Left lung (tissue), 10 donors: Measurements from ENCODE around the gene USP28. TPM values are rescaled to one million over a fixed set of nuclear protein-coding genes. Genes with fewer than 3 reads are reported as not detected.

ENCODE experiments used
- ATAC-seq: fragments of 200-7000 bp; cut with Tn5 transposase; one replicate; pipeline ENCODE4 v1.9.1; 2020; ENCODE audit warnings: moderate library complexity
- DNase-seq, 4 donors: peaks; one replicate each; pipeline ENCODE4 v3.0.0-alpha.2; 2013 to 2020
- H3K27ac ChIP-seq, 2 donors: fragments of 200-600 bp; sonication (generic) in 1 of 2; one replicate each; pipeline versions ENCODE4 v1.5.0 to v1.8.0; 2020 to 2021
- H3K27me3 ChIP-seq, 2 donors: fragments of 200-600 bp; sonication (generic) in 1 of 2; one replicate each; pipeline versions ENCODE4 v1.5.0 to v1.8.0; 2020 to 2021
- H3K36me3 ChIP-seq, 2 donors: fragments of 200-600 bp; sonication (generic) in 1 of 2; one replicate each; pipeline versions ENCODE4 v1.5.0 to v1.8.0; 2020 to 2021
- H3K4me1 ChIP-seq, 2 donors: fragments of 200-600 bp; one replicate each; pipeline ENCODE4 v1.8.0; 2021
- H3K4me3 ChIP-seq, 2 donors: fragments of 200-600 bp; sonication (generic) in 1 of 2; one replicate each; pipeline versions ENCODE4 v1.5.0 to v1.8.0; 2020 to 2021; ENCODE audit warnings: mild to moderate bottlenecking in 1 of 2
- H3K9me3 ChIP-seq, 2 donors: fragments of 200-600 bp; sonication (generic) in 1 of 2; one replicate each; pipeline versions ENCODE4 v1.5.0 to v1.8.0; 2020 to 2021
- CTCF ChIP-seq, 2 donors: fragments of 200-600 bp; sonication (generic) in 1 of 2; IDR thresholded peaks; one replicate each; pipeline versions ENCODE4 v1.5.0 to v1.8.0; 2021; ENCODE audit warnings: antibody characterized with exemption in 2 of 2
- intact Hi-C, 2 donors: fragments of 100-400 bp; cut with DNase I; formaldehyde crosslinking; loops; one replicate each; pipeline versions ENCODE4 v1.11.2 to v1.14.2; 2022
- polyA plus RNA-seq, 6 donors: library from polyadenylated mRNA; unstranded; fragments of 120-200 nt; gene quantifications; one replicate each; pipeline ENCODE4 v1.2.1, GENCODE V29; 2013; ENCODE audit not compliant: insufficient read length in 6 of 6
- total RNA-seq, 2 donors: library from RNA; stranded (reverse); fragmentation: NEBNext Ultra II Directional; extraction: Animal tissue kit (Norgen Biotek cat#: 25700); gene quantifications; one replicate each; pipeline ENCODE4 v1.2.1, GENCODE V29; 2021
- donor health status: DM: no; HTN: yes; CAD: no.
- donor health status: DM: no; HTN: no; CAD: no.

Gene USP28
- total and polyA plus RNA-seq, 8 donors = 21.7 to 52.1 (median 39.6) TPM

GRCh38 chr11:113896156-113896879 lies 20.9 kb upstream of the USP28 start:
- Histone ChIP-seq H3K27me3 (no peaks in the 10 kb centered on the region), H3K9me3 (no peaks in the 10 kb centered on the region), H3K27ac (no peak overlapping the region), H3K4me1 (no peaks in the 10 kb centered on the region), H3K36me3 (no peaks in the 10 kb centered on the region), H3K4me3 (no peak overlapping the region)
- ATAC-seq (peak; percentile 89), DNase-seq (peak in 2 of 4 donors; percentile 34 to 58)
- TF ChIP-seq CTCF (IDR thresholded peaks at IDR 0.05) = peak; percentile 64 to 86
- intact Hi-C loops = loop anchor here in 1 of 2 donors (10.0 kb wide), 1 partner anchor 368 kb away; no protein-coding TSS in a partner anchor

DNA sequence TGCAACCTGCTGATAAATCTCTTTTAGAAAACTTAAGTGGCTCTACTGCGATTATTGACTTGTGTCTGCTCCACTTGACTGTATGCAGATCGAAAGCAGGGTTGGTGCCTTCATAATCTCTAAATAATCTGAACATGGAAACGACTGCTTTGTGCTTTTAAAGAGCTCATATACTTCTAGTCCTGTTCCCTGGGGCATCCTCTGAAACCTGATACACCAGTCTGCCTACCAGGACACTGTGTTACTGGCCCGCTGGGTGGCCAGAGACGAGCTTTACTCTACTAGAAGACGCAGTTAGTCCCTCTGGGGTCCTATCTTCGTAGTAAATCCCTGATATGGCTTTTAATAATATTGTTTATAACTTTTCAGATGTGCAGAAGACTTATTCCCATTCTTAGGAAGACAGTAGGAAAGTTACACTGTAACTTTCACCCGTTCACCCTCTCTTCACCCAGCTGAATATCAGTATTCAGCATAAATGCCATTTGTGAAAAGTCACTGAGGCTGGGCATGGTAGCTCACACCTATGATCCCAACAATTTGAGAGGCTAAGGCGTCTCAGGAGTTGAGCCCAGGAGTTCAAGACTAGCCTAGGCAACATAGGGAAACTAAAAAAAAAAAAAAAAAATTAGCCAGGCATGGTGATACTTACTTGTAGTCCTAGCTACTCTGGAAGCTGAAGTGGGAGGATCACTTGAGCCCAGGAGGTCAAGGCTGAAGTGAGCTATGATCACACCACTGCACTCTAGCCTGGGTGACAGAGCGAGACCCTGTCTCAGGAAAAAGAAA lies 20.2 kb upstream of the USP28 start:
- no peaks in the 10 kb centered on the region for H3K4me1 ChIP-seq
- ATAC-seq = peak; percentile 31
- no peaks in the 10 kb centered on the region for H3K27me3 ChIP-seq
- TF ChIP-seq CTCF (IDR thresholded peaks at IDR 0.05) = no peak
- intact Hi-C loops = loop anchor here in 1 of 2 donors (10.0 kb wide), 1 partner anchor 369 kb away; no protein-coding TSS in a partner anchor
- DNase-seq = no peak
- H3K27ac ChIP-seq = no peak overlapping the region
- H3K9me3 ChIP-seq = no peaks in the 10 kb centered on the region
- no peaks in the 10 kb centered on the region for H3K36me3 ChIP-seq
- H3K4me3 ChIP-seq = no peak overlapping the region

GRCh38 chr11:113894421-113894996 lies 19.1 kb upstream of the USP28 start:
- TF ChIP-seq CTCF (IDR thresholded peaks at IDR 0.05) = no peak
- H3K36me3 ChIP-seq = no peaks in the 10 kb centered on the region
- ATAC-seq (no peak), DNase-seq (no peak)
- H3K4me1 ChIP-seq = no peaks in the 10 kb centered on the region
- no peaks in the 10 kb centered on the region for H3K27me3 ChIP-seq
- intact Hi-C loops = loop anchor here in 1 of 2 donors (10.0 kb wide), 1 partner anchor 370 kb away; no protein-coding TSS in a partner anchor
- no peak overlapping the region for H3K4me3 ChIP-seq
- no peak overlapping the region for H3K27ac ChIP-seq
- no peaks in the 10 kb centered on the region for H3K9me3 ChIP-seq

- Histone ChIP-seq H3K27me3 (no peaks in the 10 kb centered on the region), H3K4me1 (no peaks in the 10 kb centered on the region), H3K27ac (no peak overlapping the region), H3K36me3 (no peaks in the 10 kb centered on the region), H3K9me3 (no peaks in the 10 kb centered on the region), H3K4me3 (no peak overlapping the region)
- TF ChIP-seq CTCF (IDR thresholded peaks at IDR 0.05) = no peak
- intact Hi-C loops = no loop called here
- no peak for ATAC-seq
- DNase-seq = no peak
These were observed 13.5 kb upstream of the USP28 start for GRCh38 chr11:113888848-113889247.

GRCh38 chr11:113885897-113886296 lies 10.5 kb upstream of the USP28 start:
- no peak for ATAC-seq
- no peak for TF ChIP-seq CTCF (IDR thresholded peaks at IDR 0.05)
- Histone ChIP-seq H3K27ac (no peak overlapping the region), H3K4me1 (no peaks in the 10 kb centered on the region), H3K27me3 (no peaks in the 10 kb centered on the region), H3K36me3 (no peaks in the 10 kb centered on the region), H3K9me3 (no peaks in the 10 kb centered on the region), H3K4me3 (no peak overlapping the region)
- DNase-seq = no peak
- intact Hi-C loops = no loop called here
